RPMI8226 (cell line): ENCODE results near the gene NR5A1.
A peak's percentile ranks its signal among the peaks of the same experiment; 100 is the strongest.

Source experiments
- DNase-seq: peaks from one replicate; pipeline ENCODE4 v3.0.0-alpha.2; 2015

Gene NR5A1

GRCh38 chr9:124513376-124513994 lies 6.3 kb upstream of the NR5A1 start:
- peak; percentile 33 for DNase-seq

DNA sequence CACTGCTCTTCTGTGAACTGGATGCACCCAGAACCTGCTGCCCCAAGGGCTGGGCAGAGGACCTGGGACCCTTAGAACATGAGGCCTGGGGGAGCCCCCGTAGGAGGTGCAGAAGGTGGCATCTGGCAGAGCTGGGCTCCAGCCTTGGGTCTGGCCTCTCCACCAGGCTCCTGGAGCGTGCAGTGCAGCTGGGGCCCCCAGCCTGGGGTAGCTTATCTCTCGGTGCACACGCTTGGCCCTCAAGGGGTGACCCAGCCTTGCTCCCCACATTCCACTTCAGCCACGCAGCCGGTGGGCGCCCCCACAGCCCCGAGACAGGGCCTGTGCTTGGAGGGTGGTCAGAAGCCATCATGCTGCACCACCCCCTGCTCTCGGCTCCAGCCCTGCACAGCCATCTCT lies 5.6 kb upstream of the NR5A1 start:
- DNase-seq, result no peak

DNA sequence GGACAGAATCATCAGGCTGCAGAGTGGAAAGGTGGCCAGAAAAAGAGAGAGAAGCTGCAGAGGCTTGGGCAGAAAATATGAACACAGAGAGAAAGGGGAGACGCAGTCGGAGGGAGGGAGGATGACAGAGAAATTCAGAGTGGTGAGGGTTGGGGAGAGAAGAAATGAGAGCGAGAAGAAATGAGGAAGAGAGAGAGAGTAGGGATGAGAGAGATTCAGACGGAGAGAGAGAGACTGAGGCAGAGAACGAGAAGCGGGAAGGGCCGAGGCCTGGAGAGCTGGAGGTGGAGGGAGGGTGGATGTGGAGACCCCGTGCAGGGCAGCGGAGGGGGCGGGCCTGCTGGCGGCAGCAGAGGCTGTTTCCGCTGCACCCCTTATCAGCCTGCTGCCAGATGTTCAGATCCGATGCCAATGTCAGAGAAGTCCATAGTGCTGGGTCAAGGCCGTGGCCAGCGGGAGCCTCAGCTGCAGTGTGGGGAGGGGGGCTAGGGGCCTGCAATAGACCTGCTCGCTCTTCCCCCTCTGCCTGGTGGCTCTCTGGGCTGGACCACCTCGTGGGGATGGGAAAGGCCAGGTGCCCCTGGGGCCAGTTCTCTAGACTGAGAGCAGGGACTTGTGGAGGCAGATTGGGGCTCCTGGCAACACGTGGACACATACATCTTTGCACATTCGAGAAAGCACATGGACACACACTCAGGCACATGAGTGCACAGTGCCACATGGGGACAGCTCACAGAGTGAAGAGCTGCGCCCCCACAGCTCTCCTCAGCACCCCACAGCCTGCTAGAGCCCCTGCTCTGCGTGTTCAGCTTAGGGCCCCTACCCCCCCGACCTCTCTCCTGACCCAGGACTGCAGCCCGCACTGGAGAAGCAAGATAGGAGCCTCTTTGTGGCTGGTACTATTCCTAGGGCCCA lies 4.9 kb upstream of the NR5A1 start:
- DNase-seq, result no peak

- no peak for DNase-seq
Measured at GRCh38 chr9:124511426-124511840, 4.2 kb upstream of the NR5A1 start.

GRCh38 chr9:124510650-124511425 lies 3.6 kb upstream of the NR5A1 start:
- no peak for DNase-seq

- no peak for DNase-seq
Measured at GRCh38 chr9:124507880-124508423, 753 bp upstream of the NR5A1 start.

GRCh38 chr9:124506433-124506832 lies 766 bp downstream of the NR5A1 start:
- DNase-seq, result no peak

DNA sequence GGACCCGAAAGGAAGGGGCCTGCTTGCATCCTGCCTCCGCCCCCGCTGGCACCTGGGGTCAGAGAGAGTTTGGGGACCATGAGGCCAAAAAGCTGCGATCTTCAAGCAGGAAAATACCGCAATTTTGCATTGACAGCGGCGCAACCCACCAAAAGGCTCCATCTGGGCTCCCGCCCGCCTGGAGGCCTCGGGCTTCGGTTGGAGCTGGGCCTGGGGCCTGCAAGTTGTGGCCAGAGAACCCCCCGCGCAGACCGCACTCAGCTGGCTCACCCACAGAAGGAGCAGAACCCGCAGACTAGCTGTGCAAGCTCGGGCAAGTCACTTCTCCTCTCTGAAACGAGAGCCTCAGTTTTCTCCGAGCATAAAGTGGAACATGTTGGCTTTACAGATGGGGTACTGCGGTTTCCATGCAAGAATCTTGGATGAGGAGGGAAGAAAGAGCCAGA lies 1.3 kb downstream of the NR5A1 start:
- DNase-seq, result no peak

GRCh38 chr9:124505006-124505900 lies 1.9 kb downstream of the NR5A1 start:
- DNase-seq, result no peak

GRCh38 chr9:124504530-124505005 lies 2.6 kb downstream of the NR5A1 start:
- no peak for DNase-seq

GRCh38 chr9:124503713-124504529 lies 3.3 kb downstream of the NR5A1 start:
- no peak for DNase-seq

- DNase-seq, result no peak
Measured at GRCh38 chr9:124502711-124503702, 4.2 kb downstream of the NR5A1 start.

GRCh38 chr9:124501771-124502320 lies 5.4 kb downstream of the NR5A1 start:
- DNase-seq, result no peak

GRCh38 chr9:124500796-124501611 lies 6.2 kb downstream of the NR5A1 start:
- DNase-seq, result no peak

- no peak for DNase-seq
Measured at GRCh38 chr9:124500028-124500795, 7.0 kb downstream of the NR5A1 start.

- DNase-seq, result no peak
Measured at GRCh38 chr9:124499216-124499615, 8.0 kb downstream of the NR5A1 start.

DNA sequence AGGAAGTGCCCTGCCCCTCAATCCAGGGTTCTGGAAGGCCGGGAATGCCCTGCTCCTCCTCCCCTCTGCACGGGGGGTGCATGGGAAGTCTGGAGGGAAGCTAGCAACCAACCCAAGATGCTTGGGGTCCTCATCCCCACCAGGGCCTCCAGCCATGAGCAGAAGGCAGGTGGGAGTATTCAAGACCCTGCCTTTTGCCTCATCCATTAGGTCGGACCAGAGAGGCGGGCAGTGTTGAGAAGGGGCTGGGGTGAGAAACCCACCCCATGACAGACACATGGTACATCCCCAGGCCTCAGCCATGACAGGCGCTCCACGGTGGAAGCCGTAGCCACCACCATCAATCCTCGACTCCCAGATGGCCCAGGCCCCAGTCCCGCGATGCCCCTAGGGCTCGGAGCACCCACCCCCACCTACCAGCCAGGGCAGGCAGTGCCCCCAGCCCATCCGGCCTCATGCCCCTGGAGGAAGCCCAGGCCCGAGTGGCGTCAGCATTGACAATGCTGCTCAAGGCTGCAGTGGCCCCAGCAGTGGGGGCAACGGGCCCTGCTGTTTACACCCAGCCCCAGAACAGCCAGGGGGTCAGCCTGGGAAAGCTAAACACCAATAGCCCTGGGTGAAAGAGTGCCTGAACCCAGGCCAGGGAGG lies 8.6 kb downstream of the NR5A1 start:
- DNase-seq, result no peak
